OCI-LY1 (cell line): ENCODE data around the gene PLCB2.

ENCODE experiments used
- EZH2 ChIP-seq: fragments of 200-600 bp; sonication (generic), shearing (Covaris generic); IDR thresholded peaks from 2 replicates; pipeline ENCODE4 v1.8.0; 2017; ENCODE audit warnings: borderline replicate concordance, mixed run types, mild to moderate bottlenecking, antibody characterized with exemption, low read length, moderate library complexity, mixed read lengths
- TF ChIP-seq, protein P1 (sequence below): fragments of 200-600 bp; sonication (generic), shearing (Covaris generic); IDR thresholded peaks from 2 replicates; pipeline ENCODE4 v1.5.1; 2017; ENCODE audit warnings: mild to moderate bottlenecking, antibody characterized with exemption, low read length, moderate library complexity, mixed read lengths

DNA sequence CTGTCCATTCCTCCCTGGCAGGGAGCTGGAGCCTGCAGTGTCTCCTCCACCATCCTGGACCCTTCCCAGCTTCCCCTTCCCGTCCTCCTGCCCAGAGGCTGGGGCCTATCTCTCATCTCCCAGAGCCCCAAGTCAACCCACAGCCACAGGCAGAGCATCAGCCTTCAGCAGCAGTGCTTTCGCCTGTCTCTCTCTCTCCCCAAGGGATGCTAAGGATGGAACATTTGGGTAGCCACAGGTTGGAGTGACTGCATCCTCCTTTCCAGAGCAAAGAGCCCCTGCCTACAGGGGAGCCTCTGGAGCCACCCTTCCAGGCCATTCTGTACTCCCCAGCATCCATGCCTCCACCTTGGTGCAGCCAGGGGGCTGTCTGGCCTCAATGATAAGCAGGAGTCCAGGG is 4.2 kb downstream of the PLCB2 start:
- TF ChIP-seq, protein P1, sequence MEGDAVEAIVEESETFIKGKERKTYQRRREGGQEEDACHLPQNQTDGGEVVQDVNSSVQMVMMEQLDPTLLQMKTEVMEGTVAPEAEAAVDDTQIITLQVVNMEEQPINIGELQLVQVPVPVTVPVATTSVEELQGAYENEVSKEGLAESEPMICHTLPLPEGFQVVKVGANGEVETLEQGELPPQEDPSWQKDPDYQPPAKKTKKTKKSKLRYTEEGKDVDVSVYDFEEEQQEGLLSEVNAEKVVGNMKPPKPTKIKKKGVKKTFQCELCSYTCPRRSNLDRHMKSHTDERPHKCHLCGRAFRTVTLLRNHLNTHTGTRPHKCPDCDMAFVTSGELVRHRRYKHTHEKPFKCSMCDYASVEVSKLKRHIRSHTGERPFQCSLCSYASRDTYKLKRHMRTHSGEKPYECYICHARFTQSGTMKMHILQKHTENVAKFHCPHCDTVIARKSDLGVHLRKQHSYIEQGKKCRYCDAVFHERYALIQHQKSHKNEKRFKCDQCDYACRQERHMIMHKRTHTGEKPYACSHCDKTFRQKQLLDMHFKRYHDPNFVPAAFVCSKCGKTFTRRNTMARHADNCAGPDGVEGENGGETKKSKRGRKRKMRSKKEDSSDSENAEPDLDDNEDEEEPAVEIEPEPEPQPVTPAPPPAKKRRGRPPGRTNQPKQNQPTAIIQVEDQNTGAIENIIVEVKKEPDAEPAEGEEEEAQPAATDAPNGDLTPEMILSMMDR: no peak
- no peak for TF ChIP-seq EZH2
